GM12892 (cell line): ENCODE data around the gene CAPZA1.

Experiments
- POLR2A ChIP-seq: IDR thresholded peaks from 2 replicates; pipeline ENCODE4 v1.6.1; 2011; ENCODE audit warnings: low read depth, low read length, control low read depth
- POLR2AphosphoS5 ChIP-seq: IDR thresholded peaks from 2 replicates; pipeline ENCODE4 v1.6.1; 2011; ENCODE audit warnings: low read depth, low read length, control low read depth

DNA sequence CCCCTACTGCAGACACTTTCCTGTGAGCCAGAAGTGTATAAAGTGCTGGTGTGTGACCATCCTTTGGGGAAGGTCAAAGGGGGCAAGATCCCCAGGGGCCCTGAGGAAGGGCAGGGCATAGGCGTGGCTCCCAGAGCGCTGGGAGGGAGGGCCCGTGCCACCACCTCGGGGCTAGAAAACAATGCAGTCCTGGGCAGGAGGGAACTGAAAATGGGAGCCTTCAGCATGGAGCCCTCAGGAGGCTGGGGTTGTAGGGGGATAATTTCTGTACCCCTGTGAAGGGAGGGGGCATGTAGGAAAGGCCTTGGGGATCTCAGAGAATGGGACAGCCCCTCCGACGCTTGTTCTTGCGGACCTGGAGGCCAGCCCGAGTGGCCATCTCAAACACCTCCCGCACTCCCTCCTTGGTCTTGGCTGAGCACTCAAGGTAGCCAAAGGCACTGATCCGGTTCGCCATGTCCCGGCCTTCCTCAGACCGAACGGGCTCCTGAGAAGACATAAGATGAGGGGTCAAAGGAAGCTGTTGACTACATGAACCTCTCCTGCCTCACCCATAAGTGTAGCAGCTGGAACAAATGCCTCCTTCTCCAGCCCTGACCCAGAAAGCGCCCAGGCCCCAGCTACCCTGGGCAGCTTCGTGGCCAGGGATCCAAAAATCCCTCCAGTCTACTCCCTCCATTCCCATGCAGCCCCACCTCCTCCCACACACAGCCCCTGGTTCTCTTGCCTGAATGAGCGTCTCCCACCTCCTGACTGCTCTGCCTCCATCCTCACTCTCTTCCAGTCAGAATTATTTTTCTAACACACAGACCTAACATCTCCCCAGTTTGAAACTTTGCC, 81.8 kb downstream of the CAPZA1 start:
- TF ChIP-seq POLR2A: no peak; the same call in 1 of the 2 replicates
- TF ChIP-seq POLR2AphosphoS5: no peak
